DMS 273 (cell line): ENCODE results near the gene PIK3R1.
A peak's percentile ranks its signal among the peaks of the same experiment; 100 is the strongest.
"Not testable (repeated sequence)": the region's sequence is repeated elsewhere in the genome, so short reads cannot be mapped to it uniquely, and the experiment has no call there.

ENCODE experiments used
- DNase-seq: peaks from one replicate; lab custom pipeline; 2025; ENCODE audit not compliant: unreplicated experiment; lab: John Stamatoyannopoulos, UW

Gene PIK3R1

GRCh38 chr5:68225911-68226545 lies 10.5 kb downstream of the PIK3R1 start:
- no peak for DNase-seq

- no peak for DNase-seq
These were observed 11.1 kb downstream of the PIK3R1 start for GRCh38 chr5:68226546-68227073.

GRCh38 chr5:68227532-68228160 lies 12.1 kb downstream of the PIK3R1 start:
- DNase-seq: no peak

- DNase-seq: no peak
These were observed 13.9 kb downstream of the PIK3R1 start for GRCh38 chr5:68229416-68229815.

- no peak for DNase-seq
These were observed 14.7 kb downstream of the PIK3R1 start for GRCh38 chr5:68230285-68230684.

GRCh38 chr5:68231414-68232076 lies 16.0 kb downstream of the PIK3R1 start:
- DNase-seq: no peak

- no peak for DNase-seq
These were observed 16.7 kb downstream of the PIK3R1 start for GRCh38 chr5:68232277-68232676.

- peak; percentile 28 for DNase-seq
These were observed 17.5 kb downstream of the PIK3R1 start for GRCh38 chr5:68233075-68233474.

GRCh38 chr5:68235229-68235628 lies 19.7 kb downstream of the PIK3R1 start:
- DNase-seq: not testable (repeated sequence)

GRCh38 chr5:68237715-68238114 lies 22.2 kb downstream of the PIK3R1 start:
- DNase-seq: no peak

- DNase-seq: no peak
These were observed 23.9 kb downstream of the PIK3R1 start for GRCh38 chr5:68239487-68239886.

GRCh38 chr5:68240202-68240601 lies 24.6 kb downstream of the PIK3R1 start:
- no peak for DNase-seq

- no peak for DNase-seq
These were observed 25.2 kb downstream of the PIK3R1 start for GRCh38 chr5:68240771-68241170.

GRCh38 chr5:68242743-68243142 lies 27.2 kb downstream of the PIK3R1 start:
- DNase-seq: no peak

GRCh38 chr5:68243251-68243650 lies 27.7 kb downstream of the PIK3R1 start:
- no peak for DNase-seq

GRCh38 chr5:68243681-68244080 lies 28.1 kb downstream of the PIK3R1 start:
- DNase-seq: no peak

- DNase-seq: no peak
These were observed 29.8 kb downstream of the PIK3R1 start for GRCh38 chr5:68245319-68245718.

- DNase-seq: no peak
These were observed 31.2 kb downstream of the PIK3R1 start for GRCh38 chr5:68246802-68247201.

GRCh38 chr5:68247627-68248026 lies 32.1 kb downstream of the PIK3R1 start:
- DNase-seq: no peak

- no peak for DNase-seq
These were observed 33.3 kb downstream of the PIK3R1 start for GRCh38 chr5:68248896-68249295.

- no peak for DNase-seq
These were observed 34.0 kb downstream of the PIK3R1 start for GRCh38 chr5:68249520-68249919.

GRCh38 chr5:68250661-68251298 lies 35.2 kb downstream of the PIK3R1 start:
- no peak for DNase-seq
